ENCODE measurements around the gene URI1. TPM values are rescaled to one million over a fixed set of nuclear protein-coding genes. Genes with fewer than 3 reads are reported as not detected.
A peak's percentile ranks its signal among the peaks of the same experiment; 100 is the strongest.
"Not testable (repeated sequence)": the region's sequence is repeated elsewhere in the genome, so short reads cannot be mapped to it uniquely, and the experiment has no call there.

The URI1 gene
- polyA plus RNA-seq, 1 donor (not counting 4 experiments of a cell fraction or from before 2014, with no cell fraction given), result 98.6 TPM

DNA sequence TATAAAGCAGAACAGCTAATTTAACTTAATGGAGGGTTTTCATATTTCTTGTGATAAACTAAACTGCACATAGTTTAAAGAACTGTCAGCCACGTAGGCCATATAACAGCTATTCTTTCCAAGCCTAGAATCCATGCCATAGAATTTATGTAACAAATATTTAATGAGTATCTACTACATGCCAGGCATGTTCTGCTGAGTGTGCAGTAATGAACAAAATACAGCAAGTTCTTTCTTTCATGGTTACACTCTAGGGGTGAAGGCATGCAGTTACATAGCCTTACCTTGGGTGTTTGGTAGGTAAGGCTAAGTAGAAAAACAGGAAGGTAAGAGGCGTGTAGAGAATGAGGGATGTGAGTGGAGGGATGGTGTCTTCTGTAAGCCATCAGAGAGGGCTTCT, 4.6 kb downstream of the URI1 start:
- H3K4me2 ChIP-seq (ENCODE audit: control insufficient read depth, extremely low read depth, insufficient read depth, low read depth, low read length), result peak overlapping the region; percentile 19
- no peaks in the 10 kb centered on the region for H3K36me3 ChIP-seq (ENCODE audit: control insufficient read depth in 2 of 2, extremely low read depth in 1 of 2, insufficient read depth in 2 of 2, low read length in 2 of 2)
- peaks cover 84% of the 10 kb centered on the region for H3K79me2 ChIP-seq (ENCODE audit: control insufficient read depth, insufficient read depth, low read length)
- peaks cover 37% of the 10 kb centered on the region for H3K4me1 ChIP-seq (ENCODE audit: control insufficient read depth, extremely low read depth, insufficient read depth, low read length)
- H3K9me1 ChIP-seq (ENCODE audit: control insufficient read depth, extremely low read depth, insufficient read depth, low read length), result no peaks in the 10 kb centered on the region
- FAIRE-seq, result no peak
- no peak overlapping the region for H3K9ac ChIP-seq (ENCODE audit: control insufficient read depth, extremely low read depth, insufficient read depth, low read length)
- H3K9me3 ChIP-seq (ENCODE audit: control insufficient read depth, low read depth, low read length), result no peaks in the 10 kb centered on the region
- dilution Hi-C loops (cut with MboI; ENCODE audit: extremely low pct_ligation_motif_present, low sequenced_read_pairs), result no loop called here
- H2AFZ ChIP-seq (ENCODE audit: control insufficient read depth, low read length), result no peak overlapping the region
- TF ChIP-seq, protein P1, sequence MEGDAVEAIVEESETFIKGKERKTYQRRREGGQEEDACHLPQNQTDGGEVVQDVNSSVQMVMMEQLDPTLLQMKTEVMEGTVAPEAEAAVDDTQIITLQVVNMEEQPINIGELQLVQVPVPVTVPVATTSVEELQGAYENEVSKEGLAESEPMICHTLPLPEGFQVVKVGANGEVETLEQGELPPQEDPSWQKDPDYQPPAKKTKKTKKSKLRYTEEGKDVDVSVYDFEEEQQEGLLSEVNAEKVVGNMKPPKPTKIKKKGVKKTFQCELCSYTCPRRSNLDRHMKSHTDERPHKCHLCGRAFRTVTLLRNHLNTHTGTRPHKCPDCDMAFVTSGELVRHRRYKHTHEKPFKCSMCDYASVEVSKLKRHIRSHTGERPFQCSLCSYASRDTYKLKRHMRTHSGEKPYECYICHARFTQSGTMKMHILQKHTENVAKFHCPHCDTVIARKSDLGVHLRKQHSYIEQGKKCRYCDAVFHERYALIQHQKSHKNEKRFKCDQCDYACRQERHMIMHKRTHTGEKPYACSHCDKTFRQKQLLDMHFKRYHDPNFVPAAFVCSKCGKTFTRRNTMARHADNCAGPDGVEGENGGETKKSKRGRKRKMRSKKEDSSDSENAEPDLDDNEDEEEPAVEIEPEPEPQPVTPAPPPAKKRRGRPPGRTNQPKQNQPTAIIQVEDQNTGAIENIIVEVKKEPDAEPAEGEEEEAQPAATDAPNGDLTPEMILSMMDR (optimal IDR thresholded peaks at IDR 0.05 in 1 of 3, IDR thresholded peaks at IDR 0.05 in 1 of 3, conservative IDR thresholded peaks at IDR 0.05 in 1 of 3; ENCODE audit: extremely low read depth in 1 of 3, insufficient read depth in 2 of 3, low read length in 3 of 3), result no peak
- TF ChIP-seq EZH2 (IDR thresholded peaks at IDR 0.05; ENCODE audit: low read length), result no peak
- peaks cover 7% of the 10 kb centered on the region for H4K20me1 ChIP-seq (ENCODE audit: control insufficient read depth, extremely low read depth, insufficient read depth, low read length)
- no peak for DNase-seq (ENCODE audit: low read depth, low spot score)
- H3K4me3 ChIP-seq (ENCODE audit: control insufficient read depth in 2 of 3, extremely low read depth in 1 of 3, insufficient read depth in 2 of 3, low read depth in 1 of 3, low read length in 3 of 3), result peak overlapping the region in 1 of 3 experiments; percentile 0
- H3K27ac ChIP-seq (ENCODE audit: control insufficient read depth, insufficient read depth, low read length), result no peak overlapping the region
- no peaks in the 10 kb centered on the region for H3K27me3 ChIP-seq (ENCODE audit: control insufficient read depth, extremely low read depth, insufficient read depth, low read length)

DNA sequence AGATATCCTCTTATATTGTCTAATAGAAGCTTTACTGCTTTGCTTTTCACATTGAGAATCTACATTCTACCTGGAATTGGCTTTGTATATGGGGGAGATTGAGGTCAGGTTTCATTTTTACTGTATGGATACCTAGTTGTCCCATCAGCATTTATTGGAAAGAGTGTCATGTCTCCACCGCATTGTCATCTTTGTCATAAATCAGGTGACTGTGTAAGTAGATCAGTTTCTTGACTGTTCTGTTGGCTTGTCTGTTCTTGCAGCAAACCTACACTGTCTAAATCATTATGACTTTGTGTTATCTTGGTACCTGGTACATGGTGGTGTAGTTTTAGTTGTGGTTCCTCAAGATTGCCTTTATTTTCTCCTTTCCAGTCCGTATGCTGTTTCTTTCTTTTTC, 5.8 kb downstream of the URI1 start:
- H3K9me1 ChIP-seq (ENCODE audit: control insufficient read depth, extremely low read depth, insufficient read depth, low read length), result no peaks in the 10 kb centered on the region
- H3K4me1 ChIP-seq (ENCODE audit: control insufficient read depth, extremely low read depth, insufficient read depth, low read length), result peaks cover 38% of the 10 kb centered on the region
- H3K4me3 ChIP-seq (ENCODE audit: control insufficient read depth in 2 of 3, extremely low read depth in 1 of 3, insufficient read depth in 2 of 3, low read depth in 1 of 3, low read length in 3 of 3), result no peak overlapping the region
- FAIRE-seq, result no peak
- H3K9me3 ChIP-seq (ENCODE audit: control insufficient read depth, low read depth, low read length), result no peaks in the 10 kb centered on the region
- DNase-seq (ENCODE audit: low read depth, low spot score), result no peak
- no peaks in the 10 kb centered on the region for H3K27me3 ChIP-seq (ENCODE audit: control insufficient read depth, extremely low read depth, insufficient read depth, low read length)
- peaks cover 7% of the 10 kb centered on the region for H4K20me1 ChIP-seq (ENCODE audit: control insufficient read depth, extremely low read depth, insufficient read depth, low read length)
- no peak overlapping the region for H3K27ac ChIP-seq (ENCODE audit: control insufficient read depth, insufficient read depth, low read length)
- peaks cover 91% of the 10 kb centered on the region for H3K79me2 ChIP-seq (ENCODE audit: control insufficient read depth, insufficient read depth, low read length)
- no peaks in the 10 kb centered on the region for H3K36me3 ChIP-seq (ENCODE audit: control insufficient read depth in 2 of 2, extremely low read depth in 1 of 2, insufficient read depth in 2 of 2, low read length in 2 of 2)
- H3K4me2 ChIP-seq (ENCODE audit: control insufficient read depth, extremely low read depth, insufficient read depth, low read depth, low read length), result peak overlapping the region; percentile 11
- no peak overlapping the region for H2AFZ ChIP-seq (ENCODE audit: control insufficient read depth, low read length)
- no peak overlapping the region for H3K9ac ChIP-seq (ENCODE audit: control insufficient read depth, extremely low read depth, insufficient read depth, low read length)
- TF ChIP-seq, protein P1 (optimal IDR thresholded peaks at IDR 0.05 in 1 of 3, IDR thresholded peaks at IDR 0.05 in 1 of 3, conservative IDR thresholded peaks at IDR 0.05 in 1 of 3; ENCODE audit: extremely low read depth in 1 of 3, insufficient read depth in 2 of 3, low read length in 3 of 3), result no peak
- TF ChIP-seq EZH2 (IDR thresholded peaks at IDR 0.05; ENCODE audit: low read length), result no peak
- dilution Hi-C loops (cut with MboI; ENCODE audit: extremely low pct_ligation_motif_present, low sequenced_read_pairs), result no loop called here

DNA sequence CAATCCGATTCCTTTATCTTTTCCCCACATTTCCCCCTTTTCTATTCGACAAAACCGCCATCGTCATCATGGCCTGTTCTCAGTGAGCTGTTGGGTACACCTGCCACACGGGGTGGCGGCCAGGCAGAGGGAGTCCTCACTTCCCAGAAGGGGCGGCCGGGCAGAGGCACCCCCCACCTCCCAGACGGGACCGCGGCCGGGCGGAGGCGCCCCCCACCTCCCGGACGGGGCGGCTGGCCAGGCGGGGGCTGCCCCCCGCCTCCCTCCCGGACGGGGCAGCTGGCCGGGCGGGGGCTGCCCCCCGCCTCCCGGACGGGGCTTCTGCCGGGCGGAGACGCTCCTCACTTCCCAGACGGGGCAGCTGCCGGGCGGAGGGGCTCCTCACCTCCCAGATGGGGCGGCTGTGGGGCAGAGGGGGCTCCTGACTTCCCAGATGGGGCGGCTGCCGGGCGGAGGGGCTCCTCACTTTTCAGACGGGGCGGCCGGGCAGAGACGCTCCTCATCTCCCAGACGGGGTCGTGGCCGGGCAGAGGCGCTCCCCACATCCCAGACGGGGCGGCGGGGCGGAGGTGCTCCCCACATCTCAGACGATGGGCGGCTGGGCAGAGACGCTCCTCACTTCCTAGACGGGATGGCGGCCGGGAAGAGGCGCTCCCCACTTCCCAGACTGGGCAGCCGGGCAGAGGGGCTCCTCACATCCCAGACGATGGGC, 6.9 kb downstream of the URI1 start:
- H2AFZ ChIP-seq (ENCODE audit: control insufficient read depth, low read length); H3K4me3 ChIP-seq (ENCODE audit: control insufficient read depth in 2 of 3, extremely low read depth in 1 of 3, insufficient read depth in 2 of 3, low read depth in 1 of 3, low read length in 3 of 3); H3K4me2 ChIP-seq (ENCODE audit: control insufficient read depth, extremely low read depth, insufficient read depth, low read depth, low read length); H3K9me1 ChIP-seq (ENCODE audit: control insufficient read depth, extremely low read depth, insufficient read depth, low read length); H3K27ac ChIP-seq (ENCODE audit: control insufficient read depth, insufficient read depth, low read length); H3K9me3 ChIP-seq (ENCODE audit: control insufficient read depth, low read depth, low read length); H3K27me3 ChIP-seq (ENCODE audit: control insufficient read depth, extremely low read depth, insufficient read depth, low read length); H3K9ac ChIP-seq (ENCODE audit: control insufficient read depth, extremely low read depth, insufficient read depth, low read length); H4K20me1 ChIP-seq (ENCODE audit: control insufficient read depth, extremely low read depth, insufficient read depth, low read length); FAIRE-seq; H3K36me3 ChIP-seq (ENCODE audit: control insufficient read depth in 2 of 2, extremely low read depth in 1 of 2, insufficient read depth in 2 of 2, low read length in 2 of 2); DNase-seq (ENCODE audit: low read depth, low spot score); dilution Hi-C loops (cut with MboI; ENCODE audit: extremely low pct_ligation_motif_present, low sequenced_read_pairs): not testable (repeated sequence)
- H3K4me1 ChIP-seq (ENCODE audit: control insufficient read depth, extremely low read depth, insufficient read depth, low read length), result peaks cover 34% of the 10 kb centered on the region
- peaks cover 91% of the 10 kb centered on the region for H3K79me2 ChIP-seq (ENCODE audit: control insufficient read depth, insufficient read depth, low read length)

All from keratinocyte (primary cell).